ENCODE measurements around the gene MROH2A.

DNA sequence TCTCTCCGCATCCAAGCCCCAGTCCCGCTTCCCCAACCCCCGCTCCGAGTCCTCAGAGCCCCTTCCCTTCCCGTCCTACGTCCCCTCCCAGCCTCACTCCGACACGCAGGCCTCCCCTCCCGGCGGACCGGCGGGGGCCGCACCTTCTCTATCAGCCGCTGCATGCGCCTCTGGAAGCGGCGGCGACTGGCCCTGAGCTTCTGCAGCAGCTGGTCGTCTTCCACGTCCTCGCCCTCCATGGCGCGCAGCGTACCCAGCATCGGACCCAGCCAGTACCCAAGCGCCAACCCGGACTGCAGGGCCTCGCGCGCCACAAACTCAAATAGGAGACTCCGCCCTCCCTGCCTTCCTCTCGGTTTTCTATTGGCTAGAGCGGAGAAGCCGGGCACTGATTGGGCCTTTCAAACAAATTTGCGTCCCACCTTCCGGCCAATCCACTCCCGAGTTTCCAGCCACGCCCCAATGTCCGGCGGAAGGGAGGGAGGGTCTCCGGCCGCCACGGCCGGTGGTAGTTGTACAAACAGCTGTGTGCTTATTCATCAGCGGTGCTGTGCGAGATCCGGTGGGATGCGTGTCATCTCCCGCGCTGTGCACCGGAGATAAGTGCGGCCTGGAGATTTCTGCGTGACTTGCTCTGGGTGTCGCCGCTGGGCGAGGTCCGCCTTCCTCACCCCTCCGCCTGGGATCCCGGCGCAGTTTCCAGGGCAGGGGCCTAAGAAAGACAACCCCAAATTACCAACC, 76.3 kb downstream of the MROH2A start, which contains the start of gene HJURP:
- TF ChIP-seq, protein P1, sequence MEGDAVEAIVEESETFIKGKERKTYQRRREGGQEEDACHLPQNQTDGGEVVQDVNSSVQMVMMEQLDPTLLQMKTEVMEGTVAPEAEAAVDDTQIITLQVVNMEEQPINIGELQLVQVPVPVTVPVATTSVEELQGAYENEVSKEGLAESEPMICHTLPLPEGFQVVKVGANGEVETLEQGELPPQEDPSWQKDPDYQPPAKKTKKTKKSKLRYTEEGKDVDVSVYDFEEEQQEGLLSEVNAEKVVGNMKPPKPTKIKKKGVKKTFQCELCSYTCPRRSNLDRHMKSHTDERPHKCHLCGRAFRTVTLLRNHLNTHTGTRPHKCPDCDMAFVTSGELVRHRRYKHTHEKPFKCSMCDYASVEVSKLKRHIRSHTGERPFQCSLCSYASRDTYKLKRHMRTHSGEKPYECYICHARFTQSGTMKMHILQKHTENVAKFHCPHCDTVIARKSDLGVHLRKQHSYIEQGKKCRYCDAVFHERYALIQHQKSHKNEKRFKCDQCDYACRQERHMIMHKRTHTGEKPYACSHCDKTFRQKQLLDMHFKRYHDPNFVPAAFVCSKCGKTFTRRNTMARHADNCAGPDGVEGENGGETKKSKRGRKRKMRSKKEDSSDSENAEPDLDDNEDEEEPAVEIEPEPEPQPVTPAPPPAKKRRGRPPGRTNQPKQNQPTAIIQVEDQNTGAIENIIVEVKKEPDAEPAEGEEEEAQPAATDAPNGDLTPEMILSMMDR (conservative IDR thresholded peaks at IDR 0.05; ENCODE audit: low read length) = no peak
- TF ChIP-seq EZH2phosphoT487 (IDR thresholded peaks at IDR 0.05; ENCODE audit: borderline replicate concordance) = no peak
